Measurements from ENCODE around the gene VAMP3.
A peak's percentile ranks its signal among the peaks of the same experiment; 100 is the strongest.

VAMP3 gene

GRCh38 chr1:7805460-7805859 lies 34.4 kb downstream of the VAMP3 start:
- no peak overlapping the region for H3K4me3 ChIP-seq
- H3K27ac ChIP-seq: no peak overlapping the region

GRCh38 chr1:7808253-7808844 lies 37.3 kb downstream of the VAMP3 start:
- Histone ChIP-seq H3K4me3 (no peak overlapping the region), H3K27ac (no peak overlapping the region)

GRCh38 chr1:7809742-7810141 lies 38.6 kb downstream of the VAMP3 start:
- H3K4me3 ChIP-seq: no peak overlapping the region
- H3K27ac ChIP-seq: no peak overlapping the region

GRCh38 chr1:7810395-7810794 lies 39.3 kb downstream of the VAMP3 start:
- H3K27ac ChIP-seq: no peak overlapping the region
- no peak overlapping the region for H3K4me3 ChIP-seq

- no peak overlapping the region for H3K27ac ChIP-seq
- no peak overlapping the region for H3K4me3 ChIP-seq
Measured at GRCh38 chr1:7811476-7811875, 40.4 kb downstream of the VAMP3 start.

- no peak overlapping the region for H3K27ac ChIP-seq
Measured at GRCh38 chr1:7813677-7814373, 42.7 kb downstream of the VAMP3 start.

GRCh38 chr1:7821282-7821681 lies 50.2 kb downstream of the VAMP3 start:
- Histone ChIP-seq H3K27ac (no peak overlapping the region), H3K4me3 (no peak overlapping the region)

More at GRCh38 chr1:7813677-7814373, 42.7 kb downstream of the VAMP3 start:
- H3K4me3 ChIP-seq: no peak overlapping the region

- Histone ChIP-seq H3K4me3 (no peak overlapping the region), H3K27ac (no peak overlapping the region)
Measured at GRCh38 chr1:7824701-7825100, 53.6 kb downstream of the VAMP3 start.

GRCh38 chr1:7826363-7826762 lies 55.3 kb downstream of the VAMP3 start:
- Histone ChIP-seq H3K27ac (no peak overlapping the region), H3K4me3 (no peak overlapping the region)

- Histone ChIP-seq H3K4me3 (peak overlapping the region in 3 of 7 experiments; percentile 9 to 19 (median 12)), H3K27ac (peak overlapping the region in 4 of 21 experiments; percentile 5 to 57 (median 46))
Measured at GRCh38 chr1:7827126-7827955, 56.2 kb downstream of the VAMP3 start.
